HL-60 (cell line): ENCODE measurements around the gene ENDOG.
"Not testable (repeated sequence)": the region's sequence is repeated elsewhere in the genome, so short reads cannot be mapped to it uniquely, and the experiment has no call there.

ENCODE experiments used
- DNase-seq, 2 experiments: peaks; one replicate each; pipeline ENCODE4 v3.0.0-alpha.2; 2010 to 2020; ENCODE audit warnings: low read depth in 1 of 2, low spot score in 1 of 2
- H3K27ac ChIP-seq: fragments of 250-450 bp; sonication (Bioruptor Pico); replicated peaks from 2 replicates; pipeline ENCODE4 v1.5.1; 2020; ENCODE audit warnings: mild to moderate bottlenecking, moderate library complexity
- H3K27me3 ChIP-seq: fragments of 250-450 bp; sonication (Bioruptor Pico); 2 replicates; pipeline ENCODE4 v1.5.1; 2021; ENCODE audit warnings: mild to moderate bottlenecking, moderate library complexity; ENCODE audit not compliant: insufficient read depth, poor library complexity, severe bottlenecking
- H3K4me3 ChIP-seq: replicated peaks from 2 replicates; pipeline ENCODE4 v1.5.1; 2011; ENCODE audit warnings: mild to moderate bottlenecking, control low read depth, low read length; ENCODE audit not compliant: insufficient read depth
- CTCF ChIP-seq: IDR thresholded peaks from one replicate; pipeline ENCODE4 v1.5.1; 2011; ENCODE audit warnings: low read length, control low read depth, inconsistent platforms; ENCODE audit not compliant: insufficient read depth
- GABPA ChIP-seq: IDR thresholded peaks from 2 replicates; pipeline ENCODE4 v1.6.1; 2012; ENCODE audit warnings: low read depth
- POLR2AphosphoS5 ChIP-seq: IDR thresholded peaks from 2 replicates; pipeline ENCODE4 v1.6.1; 2012; ENCODE audit warnings: low read depth
- REST ChIP-seq: IDR thresholded peaks from 2 replicates; pipeline ENCODE4 v1.6.1; 2012; ENCODE audit warnings: low read depth; ENCODE audit not compliant: insufficient replicate concordance
- SPI1 ChIP-seq: IDR thresholded peaks from 2 replicates; pipeline ENCODE4 v1.6.1; 2012; ENCODE audit warnings: low read depth, mild to moderate bottlenecking, borderline replicate concordance

ENDOG gene

GRCh38 chr9:128845186-128845931 lies 27.1 kb downstream of the ENDOG start:
- H3K27ac ChIP-seq = no peak overlapping the region

GRCh38 chr9:128846680-128847030 lies 28.4 kb downstream of the ENDOG start:
- no peak for DNase-seq
- no peak for TF ChIP-seq GABPA
- TF ChIP-seq POLR2AphosphoS5 = no peak
- no peak for TF ChIP-seq REST
- TF ChIP-seq CTCF = no peak
- TF ChIP-seq SPI1 = no peak
- H3K27ac ChIP-seq = no peak overlapping the region
- H3K27me3 ChIP-seq = no peaks in the 10 kb centered on the region
- H3K4me3 ChIP-seq = no peak overlapping the region

More at GRCh38 chr9:128845186-128845931, 27.1 kb downstream of the ENDOG start:
- TF ChIP-seq REST (no peak), GABPA (no peak), CTCF (no peak), SPI1 (no peak), POLR2AphosphoS5 (no peak)
- H3K4me3 ChIP-seq = no peak overlapping the region
- H3K27me3 ChIP-seq = no peaks in the 10 kb centered on the region
- DNase-seq = no peak

- TF ChIP-seq GABPA = no peak
- TF ChIP-seq CTCF = no peak
- TF ChIP-seq SPI1 = no peak
- no peak for TF ChIP-seq REST
- no peak for TF ChIP-seq POLR2AphosphoS5
- H3K27me3 ChIP-seq = no peaks in the 10 kb centered on the region
- no peak overlapping the region for H3K4me3 ChIP-seq
- DNase-seq = no peak
- no peak overlapping the region for H3K27ac ChIP-seq
Measured at GRCh38 chr9:128847803-128848202, 29.5 kb downstream of the ENDOG start.

GRCh38 chr9:128851024-128851423 lies 32.7 kb downstream of the ENDOG start:
- H3K27me3 ChIP-seq, DNase-seq, H3K4me3 ChIP-seq, H3K27ac ChIP-seq: not testable (repeated sequence)

- not testable (repeated sequence) for H3K4me3 ChIP-seq, H3K27me3 ChIP-seq, H3K27ac ChIP-seq
- peak in 1 of 2 experiments; percentile 45 for DNase-seq
Measured at GRCh38 chr9:128851779-128852600, 33.7 kb downstream of the ENDOG start.
